ENCODE measurements around the gene COIL.

Gene COIL

GRCh38 chr17:56935461-56935860 lies 25.4 kb downstream of the COIL start:
- DNase-seq (ENCODE audit: low read depth), result no peak

- DNase-seq (ENCODE audit: low read depth), result no peak
Measured at GRCh38 chr17:56934280-56934679, 26.6 kb downstream of the COIL start.

- no peak for DNase-seq (ENCODE audit: low read depth)
Measured at GRCh38 chr17:56933868-56934267, 27.0 kb downstream of the COIL start.

DNA sequence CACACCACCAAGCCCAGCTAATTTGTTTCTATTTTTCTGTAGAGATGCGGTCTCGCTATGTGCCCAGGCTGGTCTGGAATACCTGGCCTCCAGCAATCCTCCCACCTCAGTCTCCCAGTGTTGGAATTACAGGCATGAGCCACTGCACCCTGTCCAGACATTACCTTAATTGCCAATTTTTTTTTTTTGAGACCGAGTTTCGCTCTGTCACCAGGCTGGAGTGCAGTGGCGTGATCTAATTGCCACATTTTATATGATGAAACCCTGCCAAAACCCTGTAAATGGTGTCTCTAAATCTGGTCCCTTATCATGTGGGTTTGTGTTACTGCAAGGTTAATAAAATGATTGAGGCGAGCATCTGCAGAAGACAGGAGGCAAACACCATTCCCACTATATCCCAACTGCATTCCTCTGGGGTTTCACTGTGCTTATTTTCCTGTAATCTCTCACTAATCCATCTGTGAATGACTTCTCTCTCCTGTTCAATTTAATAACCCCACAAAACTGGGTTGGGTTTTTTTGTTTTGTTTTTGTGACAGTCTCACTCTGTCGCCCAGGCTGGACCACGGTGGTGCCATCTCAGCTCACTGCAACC lies 27.6 kb downstream of the COIL start:
- DNase-seq (ENCODE audit: low read depth), result no peak

DNA sequence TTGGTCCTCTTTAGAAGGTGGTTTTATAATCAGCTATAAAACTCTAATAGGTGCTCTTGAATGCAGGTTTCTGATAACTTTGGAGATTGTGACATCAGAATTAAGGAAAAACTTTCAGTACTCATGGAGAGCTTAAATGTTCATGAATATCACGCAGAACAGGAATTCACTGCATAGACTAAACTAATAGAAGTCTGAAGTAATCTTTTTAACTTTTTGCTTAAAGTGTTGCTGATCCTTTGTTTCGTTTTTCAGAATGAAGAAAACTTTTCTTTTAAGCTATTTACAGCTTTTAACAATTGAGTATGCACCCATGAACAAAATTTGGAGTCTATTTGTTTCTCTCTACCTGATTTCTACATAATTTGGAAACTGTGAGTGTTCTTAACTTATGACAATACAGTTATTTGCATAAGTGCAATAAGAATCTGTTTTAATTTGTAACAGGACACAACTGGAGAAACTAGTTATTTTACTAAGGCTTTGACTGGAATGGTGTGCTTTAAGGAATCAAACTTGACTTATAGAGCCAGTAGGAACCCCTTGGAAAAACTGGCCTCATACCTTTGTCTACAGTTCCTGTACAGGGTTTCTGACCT lies 30.0 kb downstream of the COIL start:
- no peak for DNase-seq (ENCODE audit: low read depth)

DNA sequence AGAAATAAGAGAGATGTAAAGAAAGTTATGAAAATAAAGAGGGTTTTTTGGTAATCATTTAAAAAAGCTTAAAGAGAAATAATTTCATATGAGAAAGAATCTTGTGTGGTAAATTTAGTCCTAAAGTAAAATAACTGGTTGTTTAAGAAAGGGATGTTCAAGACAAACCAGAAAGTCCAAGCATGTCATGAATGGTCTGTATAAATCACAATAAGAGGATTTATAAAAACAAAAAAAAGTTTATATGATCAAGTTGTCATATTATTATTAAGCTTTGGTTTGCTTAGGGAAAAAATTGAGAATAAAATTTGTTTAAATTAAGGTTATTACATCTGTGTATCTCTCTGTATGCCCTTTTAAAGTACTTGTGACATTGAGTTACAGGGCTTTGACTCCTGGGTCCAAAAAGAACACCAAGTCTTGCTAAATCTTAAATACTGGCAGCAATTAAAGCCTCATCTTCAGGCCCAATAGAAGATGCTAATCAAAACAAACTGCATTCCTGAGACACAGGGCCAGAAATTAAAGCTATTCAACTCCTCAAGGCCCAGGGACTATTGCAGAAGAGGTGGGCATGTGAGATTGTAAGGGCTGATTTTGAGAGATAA lies 31.4 kb downstream of the COIL start:
- no peak for DNase-seq (ENCODE audit: low read depth)

DNA sequence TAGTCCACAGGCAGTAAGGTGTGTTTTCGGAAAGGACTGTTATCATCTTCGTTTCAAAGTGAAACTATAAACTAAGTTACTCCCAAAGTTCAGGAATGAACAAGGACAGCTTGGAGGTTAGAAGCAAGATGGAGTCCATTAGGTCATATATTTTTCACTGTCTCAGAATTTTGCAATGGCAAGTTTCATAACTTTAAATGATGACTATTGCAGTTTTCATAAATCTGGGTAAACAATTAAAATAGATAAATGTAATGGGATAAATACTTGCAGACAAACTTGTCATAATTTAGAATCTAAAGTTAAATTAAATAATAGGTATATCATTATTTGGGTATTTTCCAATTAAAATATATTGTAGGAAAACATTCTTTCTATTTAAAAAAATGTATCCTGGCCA lies 32.3 kb downstream of the COIL start:
- DNase-seq (ENCODE audit: low read depth), result no peak

DNA sequence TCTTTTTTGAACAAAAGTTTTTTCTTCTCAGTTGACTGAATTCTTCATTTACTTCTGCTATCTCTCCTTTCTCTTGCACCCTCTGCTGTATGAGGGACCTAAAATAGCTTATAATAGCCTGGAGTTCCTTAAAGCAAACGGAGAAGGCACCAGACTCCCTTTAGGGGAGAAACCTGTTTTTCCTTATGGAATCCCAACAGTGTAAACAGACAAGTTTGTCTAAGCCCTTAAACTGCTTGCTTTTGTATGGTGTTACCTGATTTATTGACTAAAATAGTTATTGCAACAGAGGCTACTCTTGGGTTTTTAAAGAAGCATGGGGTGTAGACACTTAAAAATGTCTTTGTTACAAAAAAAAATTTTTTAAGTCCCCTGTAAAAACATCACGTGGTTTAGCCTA lies 34.1 kb downstream of the COIL start:
- DNase-seq (ENCODE audit: low read depth), result no peak

- no peak for DNase-seq (ENCODE audit: low read depth)
Measured at GRCh38 chr17:56926270-56926669, 34.6 kb downstream of the COIL start.

- no peak for DNase-seq (ENCODE audit: low read depth)
Measured at GRCh38 chr17:56925088-56925487, 35.8 kb downstream of the COIL start.

DNA sequence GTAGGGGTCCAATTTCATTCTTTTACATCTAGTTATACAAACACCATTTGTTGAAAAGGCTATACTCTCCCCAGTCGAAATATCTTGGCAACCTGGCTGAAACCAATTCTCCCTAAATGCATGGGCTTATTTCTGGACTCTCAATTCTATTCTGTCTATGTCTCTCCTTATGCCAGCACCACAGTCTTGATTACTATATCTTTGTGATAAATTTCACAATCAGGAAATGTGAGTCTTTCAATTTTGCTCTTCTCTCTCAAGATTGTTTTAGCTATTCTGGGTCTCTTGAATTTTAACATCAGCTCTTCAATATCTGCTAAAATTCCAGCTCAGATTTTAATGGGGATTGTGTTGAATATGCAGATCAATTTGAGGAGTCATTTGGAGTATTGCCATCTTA lies 41.1 kb downstream of the COIL start:
- DNase-seq (ENCODE audit: low read depth), result peak; percentile 23

DNA sequence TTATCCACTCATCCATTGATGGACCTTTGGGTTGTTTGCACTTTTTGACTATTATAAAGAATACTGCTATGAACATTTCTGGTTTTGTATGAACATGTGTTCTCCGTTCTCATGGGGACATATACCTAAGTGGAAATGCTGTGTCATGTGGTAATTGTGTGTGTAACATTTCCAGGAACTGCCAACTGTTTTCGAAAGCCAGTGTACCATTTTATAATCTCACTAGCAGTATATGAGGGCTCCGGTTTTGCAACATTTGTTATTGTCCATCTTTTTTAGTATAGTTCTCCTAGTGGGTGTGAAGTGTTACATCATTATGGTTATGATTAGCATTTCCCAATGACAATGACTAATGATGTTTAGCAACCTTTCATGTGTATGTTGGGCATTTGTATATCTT lies 41.9 kb downstream of the COIL start:
- peak; percentile 76 for DNase-seq (ENCODE audit: low read depth)

DNA sequence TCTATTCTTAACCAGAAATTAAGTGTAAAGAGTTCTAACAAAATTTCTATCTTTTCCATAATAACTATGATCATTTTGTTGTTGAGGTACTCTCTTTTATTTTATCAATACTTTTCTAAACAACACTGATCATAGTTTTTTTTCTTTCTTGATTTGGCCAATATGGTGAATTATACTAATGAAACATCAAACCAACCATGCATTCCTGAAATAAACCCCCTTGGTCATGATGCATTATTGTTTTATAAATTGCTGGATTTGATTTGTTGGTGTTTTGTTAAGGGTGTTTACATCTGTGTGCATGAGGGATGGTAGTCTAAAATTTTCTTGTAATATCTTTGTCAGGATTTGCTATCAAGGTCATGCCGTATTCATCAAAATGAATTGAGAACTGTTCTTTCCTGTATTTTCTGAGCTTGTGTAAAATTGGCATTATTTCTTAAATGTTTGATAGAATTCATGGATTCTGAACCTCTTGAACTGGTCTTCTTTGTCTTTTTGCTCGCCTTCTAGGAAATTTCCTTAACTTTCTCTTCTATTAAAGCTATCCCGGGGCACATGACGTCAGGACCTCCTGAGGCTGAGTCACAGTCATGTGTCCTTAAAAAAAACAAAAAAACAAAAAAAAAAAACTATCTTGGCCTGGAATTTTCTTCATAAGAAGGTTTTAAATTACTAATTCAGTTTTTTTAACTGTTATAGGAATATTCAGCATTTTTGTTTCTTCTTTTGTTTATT lies 43.1 kb downstream of the COIL start:
- DNase-seq (ENCODE audit: low read depth), result peak; percentile 50

- peak; percentile 34 for DNase-seq (ENCODE audit: low read depth)
Measured at GRCh38 chr17:56914581-56915273, 46.1 kb downstream of the COIL start.

DNA sequence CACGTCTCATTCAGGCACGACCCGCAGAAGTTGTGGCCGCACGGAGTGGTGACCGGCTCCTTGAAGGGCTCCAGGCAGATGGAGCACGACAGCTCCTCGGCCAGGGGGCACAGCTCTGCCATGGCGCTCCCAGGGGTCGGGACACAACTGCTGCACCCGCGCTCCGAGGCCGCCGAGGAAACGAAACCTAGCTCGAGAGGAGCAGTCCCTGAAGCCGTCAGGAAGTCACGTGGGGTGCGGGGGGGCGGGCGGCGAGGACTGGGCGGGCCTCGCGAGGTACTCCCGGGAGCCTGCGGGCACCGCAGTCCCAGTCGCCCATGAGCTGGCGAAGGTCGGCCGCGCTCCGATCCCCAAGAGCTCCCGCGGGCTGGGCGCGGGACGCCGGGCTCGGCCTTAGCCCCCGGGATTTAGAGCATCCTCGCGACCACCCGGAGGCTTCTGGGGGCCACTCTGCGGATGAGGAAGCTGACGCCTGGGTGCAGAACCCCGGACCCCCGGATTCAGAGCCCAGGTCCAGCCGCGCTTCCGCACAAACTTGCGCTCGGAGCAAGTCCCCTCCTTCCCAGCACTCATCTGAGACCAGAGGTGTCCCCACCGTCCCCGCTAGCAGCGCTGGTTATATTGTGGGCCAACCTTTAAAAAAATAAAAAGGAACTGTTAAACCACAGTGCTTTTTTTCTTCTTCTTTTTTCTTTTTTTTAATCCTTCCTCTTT lies 46.8 kb downstream of the COIL start, which contains the start of gene TRIM25:
TSS of gene TRIM25 (minus strand) at position 183 of the 714 bp plus-strand sequence. CDS start at position 122, 61 bp downstream.
- peak; percentile 90 for DNase-seq (ENCODE audit: low read depth)

DNA sequence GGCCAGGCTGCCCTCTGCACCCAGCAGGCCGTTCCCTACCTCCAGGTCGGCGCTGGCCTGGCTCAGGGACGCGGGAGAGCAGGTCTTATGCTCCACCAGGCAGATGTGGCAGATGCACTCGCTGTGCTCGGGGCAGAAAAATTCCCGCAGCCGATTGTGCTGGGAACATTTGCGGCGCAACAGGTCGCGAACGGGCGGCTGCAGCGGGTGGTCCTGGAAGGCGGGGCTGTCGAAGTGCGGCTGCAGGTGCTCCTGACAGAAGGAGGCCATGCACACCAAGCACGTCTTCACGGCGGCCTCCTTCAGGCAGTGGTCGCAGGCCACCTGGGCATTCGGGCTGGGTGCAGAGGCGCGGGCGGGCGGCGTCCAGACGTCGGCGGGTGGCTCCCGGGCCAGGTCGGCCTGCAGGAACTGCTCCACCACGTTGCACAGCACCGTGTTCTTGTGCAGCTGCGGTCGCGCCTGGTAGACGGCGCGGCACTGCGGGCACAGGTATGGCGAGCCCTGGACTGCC lies 47.4 kb downstream of the COIL start:
- DNase-seq (ENCODE audit: low read depth), result peak; percentile 18

GRCh38 chr17:56913000-56913311 lies 47.9 kb downstream of the COIL start:
- no peak for DNase-seq (ENCODE audit: low read depth)

DNA sequence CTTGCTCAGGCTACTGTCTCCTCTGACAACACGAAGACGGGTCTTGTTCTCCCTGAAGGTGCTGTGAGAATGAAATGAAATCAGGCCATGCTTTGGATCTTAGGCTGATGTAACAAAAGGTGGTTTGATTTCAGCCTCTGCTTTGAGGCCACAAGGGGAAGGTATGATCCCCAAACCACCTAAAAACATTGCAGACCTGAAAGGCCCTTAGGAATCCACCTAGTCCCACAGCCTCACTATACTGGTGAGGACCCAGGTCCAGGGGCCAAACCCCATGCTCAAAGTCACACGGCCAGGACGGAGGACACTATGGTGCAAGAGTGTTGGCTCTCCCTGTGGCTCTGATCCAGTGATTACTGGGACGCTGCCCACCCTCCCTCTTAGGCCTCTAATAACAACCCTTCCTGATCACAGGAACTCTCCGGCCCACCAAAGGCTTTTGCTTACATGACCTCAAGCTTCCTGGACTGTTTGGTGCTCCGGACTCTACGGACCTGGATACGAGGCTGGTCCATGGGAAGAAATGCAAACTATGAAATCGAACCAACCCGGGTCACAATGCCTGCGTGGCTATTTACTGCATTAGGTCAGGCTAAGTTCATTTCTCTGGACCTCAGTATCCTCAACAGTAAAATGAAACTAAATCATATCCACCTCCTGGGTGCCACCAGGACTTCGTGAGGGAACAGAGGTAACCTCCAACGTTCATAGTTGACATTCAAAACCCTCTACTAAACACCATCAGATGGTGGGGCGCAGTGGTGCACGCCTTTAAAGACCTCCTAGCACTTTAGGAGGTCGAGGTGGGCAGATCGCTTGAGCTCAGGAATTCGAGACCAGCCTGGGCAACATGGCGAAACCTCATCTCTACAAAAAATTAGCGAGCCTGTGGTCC lies 48.5 kb downstream of the COIL start:
- DNase-seq (ENCODE audit: low read depth), result no peak

DNA sequence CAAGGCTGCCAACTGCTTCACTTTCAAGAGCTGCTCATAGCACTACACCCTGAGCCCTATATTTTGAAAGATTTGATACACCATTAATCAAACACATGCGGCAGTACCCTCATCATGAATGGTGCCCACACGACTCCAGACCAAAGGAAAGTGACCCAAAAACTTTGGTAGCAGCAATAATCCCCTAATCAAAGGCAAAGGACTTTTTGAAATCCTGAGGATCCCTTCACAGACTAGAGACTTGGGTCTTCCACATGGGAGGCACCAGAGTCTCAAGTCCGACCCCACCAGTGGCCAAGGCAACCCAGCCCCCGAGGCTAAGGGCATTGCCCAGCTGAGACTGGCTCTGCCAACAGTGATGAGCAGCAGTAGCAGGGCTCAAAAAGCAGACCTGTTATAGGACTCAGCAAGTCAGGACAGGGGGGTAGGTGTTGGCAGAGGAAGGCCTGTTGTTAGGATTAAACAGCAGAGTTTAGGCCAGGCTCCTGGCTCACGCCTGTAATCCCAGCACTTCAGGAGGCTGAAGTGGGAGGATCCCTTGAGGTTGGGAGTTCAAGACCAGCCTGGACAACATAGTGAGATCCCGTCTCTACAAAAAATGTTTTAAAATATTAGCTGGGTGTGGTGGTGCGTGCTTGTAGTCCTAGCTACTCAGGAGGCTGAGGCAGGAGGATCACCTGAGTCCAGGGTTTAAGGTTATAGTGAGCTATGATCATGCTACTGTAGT lies 50.2 kb downstream of the COIL start:
- no peak for DNase-seq (ENCODE audit: low read depth)
